Uterus (tissue), 4 donors: ENCODE results near the gene TMEM52B. TPM values are rescaled to one million over a fixed set of nuclear protein-coding genes. Genes with fewer than 3 reads are reported as not detected.

Source experiments
- DNase-seq, 2 donors: peaks; one replicate each; pipeline ENCODE4 v3.0.0-alpha.2; 2019 to 2020
- H3K27ac ChIP-seq, 2 donors: fragments of 200-600 bp; sonication (generic); 1 replicate in 1 of 2; 2 replicates in 1 of 2; pipeline ENCODE4 v1.5.1; 2016 to 2018
- H3K27me3 ChIP-seq, 2 donors: fragments of 200-600 bp; sonication (generic); one replicate each; pipeline ENCODE4 v1.5.1; 2018 to 2019; ENCODE audit warnings: control low read depth in 1 of 2
- H3K36me3 ChIP-seq, 2 donors: fragments of 200-600 bp; sonication (generic); one replicate each; pipeline ENCODE4 v1.5.1; 2019; ENCODE audit warnings: control low read depth in 1 of 2
- H3K4me1 ChIP-seq, 2 donors: fragments of 200-600 bp; sonication (generic); one replicate each; pipeline ENCODE4 v1.5.1; 2018 to 2019; ENCODE audit warnings: control low read depth in 1 of 2
- H3K4me3 ChIP-seq, 2 donors: fragments of 200-600 bp; sonication (generic); 1 replicate in 1 of 2; 2 replicates in 1 of 2; pipeline ENCODE4 v1.5.1; 2018 to 2019; ENCODE audit warnings: mild to moderate bottlenecking in 1 of 2
- H3K9me3 ChIP-seq, 2 donors: fragments of 200-600 bp; sonication (generic); one replicate each; pipeline ENCODE4 v1.5.1; 2019; ENCODE audit warnings: control low read depth in 1 of 2
- CTCF ChIP-seq, 4 experiments: fragments of 200-600 bp in 2 of 4; fragments of 450-650 bp in 2 of 4; sonication (generic) in 2 of 4; IDR thresholded peaks; one replicate each; pipeline ENCODE4 v1.5.1; 2016 to 2019; ENCODE audit warnings: antibody characterized with exemption in 4 of 4, mild to moderate bottlenecking in 2 of 4, moderate library complexity in 1 of 4
- POLR2A ChIP-seq, 2 donors: fragments of 450-650 bp; IDR thresholded peaks; one replicate each; pipeline ENCODE4 v1.6.1; 2016; ENCODE audit warnings: antibody characterized with exemption in 2 of 2, mild to moderate bottlenecking in 1 of 2, moderate library complexity in 1 of 2
- intact Hi-C: fragments of 100-400 bp; cut with DNase I; formaldehyde crosslinking; loops from one replicate; pipeline ENCODE4 v1.15.1; 2023; ENCODE audit warnings: low total_unique reads
- total RNA-seq, 4 donors: library from RNA; depleted of rRNA in 3 of 4; stranded (reverse); fragments of >200 nt in 3 of 4; gene quantifications; one replicate each; pipeline versions ENCODE4 v1.1.0 to v1.2.4, GENCODE V29; 2014 to 2023
- donor health status: DM: yes; HTN: yes; CAD: no.

Gene TMEM52B
- total RNA-seq, 4 donors from 2014 or later = not detected

DNA sequence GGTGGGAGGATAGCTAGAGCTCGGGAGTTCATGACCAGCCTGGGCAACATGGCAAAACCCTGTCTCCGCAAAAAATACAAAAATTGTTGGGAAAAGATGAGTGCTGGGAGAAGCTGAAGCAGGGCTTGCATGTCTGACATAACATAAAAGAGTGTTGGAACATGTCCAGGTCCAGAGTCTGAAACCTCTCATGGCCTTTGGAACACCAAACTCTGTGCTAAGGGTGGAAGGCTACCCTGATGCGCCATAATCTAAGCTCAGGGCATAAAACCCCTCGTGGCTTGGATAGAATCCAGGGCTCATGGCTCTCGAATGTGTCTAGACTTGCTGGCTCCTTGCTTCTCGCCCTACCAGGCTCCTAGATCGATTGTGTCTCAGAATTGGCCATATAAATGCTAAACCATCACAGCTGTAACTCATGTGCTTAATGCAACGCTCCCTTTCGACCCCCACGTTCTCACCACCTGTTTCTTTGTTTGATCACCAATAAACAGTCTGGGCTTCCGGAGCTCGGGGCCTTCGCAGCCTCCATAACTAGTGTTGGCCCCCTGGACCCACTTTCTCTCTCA, 42.1 kb upstream of the TMEM52B start:
- H3K4me1 ChIP-seq = no peaks in the 10 kb centered on the region
- no peak for TF ChIP-seq POLR2A (IDR thresholded peaks at IDR 0.05)
- TF ChIP-seq CTCF (IDR thresholded peaks at IDR 0.05) = no peak
- H3K36me3 ChIP-seq = no peaks in the 10 kb centered on the region
- no peaks in the 10 kb centered on the region for H3K9me3 ChIP-seq
- DNase-seq = no peak
- intact Hi-C loops = no loop called here
- no peaks in the 10 kb centered on the region for H3K27me3 ChIP-seq
- no peak overlapping the region for H3K4me3 ChIP-seq
- no peak overlapping the region for H3K27ac ChIP-seq

- DNase-seq = no peak
- no peaks in the 10 kb centered on the region for H3K4me1 ChIP-seq
- no peak overlapping the region for H3K4me3 ChIP-seq
- H3K27me3 ChIP-seq = no peaks in the 10 kb centered on the region
- no peak overlapping the region for H3K27ac ChIP-seq
- no peaks in the 10 kb centered on the region for H3K36me3 ChIP-seq
- H3K9me3 ChIP-seq = no peaks in the 10 kb centered on the region
- TF ChIP-seq CTCF (IDR thresholded peaks at IDR 0.05) = peak in 3 of 4 experiments; percentile 25 to 68 (median 43)
- TF ChIP-seq POLR2A (IDR thresholded peaks at IDR 0.05) = no peak
- intact Hi-C loops = no loop called here
These were observed 38.8 kb upstream of the TMEM52B start for GRCh38 chr12:10140001-10140400.

- no peak for TF ChIP-seq CTCF (IDR thresholded peaks at IDR 0.05)
- TF ChIP-seq POLR2A (IDR thresholded peaks at IDR 0.05) = no peak
- H3K4me1 ChIP-seq = no peaks in the 10 kb centered on the region
- no peak for DNase-seq
- H3K4me3 ChIP-seq = no peak overlapping the region
- H3K9me3 ChIP-seq = no peaks in the 10 kb centered on the region
- H3K27ac ChIP-seq = no peak overlapping the region
- intact Hi-C loops = no loop called here
- H3K36me3 ChIP-seq = no peaks in the 10 kb centered on the region
- no peaks in the 10 kb centered on the region for H3K27me3 ChIP-seq
These were observed 35.7 kb upstream of the TMEM52B start for GRCh38 chr12:10142976-10143589.

DNA sequence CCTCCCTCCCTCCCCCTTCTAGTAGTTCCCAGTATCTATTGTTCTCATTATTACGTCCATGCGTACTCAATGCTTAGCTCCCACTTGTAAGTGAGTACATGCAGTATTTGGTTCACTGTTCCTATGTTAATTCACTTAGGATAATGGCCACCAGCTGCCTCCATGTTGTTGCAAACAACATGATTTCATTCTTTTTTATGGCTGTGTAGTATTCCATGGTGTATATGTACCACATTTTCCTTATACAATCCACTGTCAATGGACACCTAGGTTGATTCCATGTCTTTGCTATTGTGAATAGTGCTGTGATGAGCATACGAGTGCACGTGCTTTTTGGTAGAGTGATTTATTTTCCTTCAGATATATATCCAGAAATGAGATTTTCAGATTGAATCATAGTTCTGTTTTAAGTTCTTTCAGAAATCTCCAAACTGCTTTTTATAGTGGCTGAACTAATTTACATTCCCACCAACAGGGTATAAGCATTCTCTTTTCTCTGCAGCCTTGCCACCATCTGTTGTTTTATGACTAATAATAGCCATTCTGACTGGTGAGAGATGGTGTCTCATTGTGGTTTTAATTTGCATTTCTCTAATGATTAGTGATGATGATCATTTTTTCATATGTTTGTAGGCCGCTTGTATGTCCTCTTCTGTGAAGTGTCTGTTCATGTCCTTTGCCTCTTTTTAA, 31.0 kb upstream of the TMEM52B start:
- no peaks in the 10 kb centered on the region for H3K9me3 ChIP-seq
- no peaks in the 10 kb centered on the region for H3K36me3 ChIP-seq
- H3K4me3 ChIP-seq = no peak overlapping the region
- no peak for DNase-seq
- no peaks in the 10 kb centered on the region for H3K27me3 ChIP-seq
- H3K4me1 ChIP-seq = no peaks in the 10 kb centered on the region
- intact Hi-C loops = no loop called here
- TF ChIP-seq CTCF (IDR thresholded peaks at IDR 0.05) (no peak), POLR2A (IDR thresholded peaks at IDR 0.05) (no peak)
- no peak overlapping the region for H3K27ac ChIP-seq

DNA sequence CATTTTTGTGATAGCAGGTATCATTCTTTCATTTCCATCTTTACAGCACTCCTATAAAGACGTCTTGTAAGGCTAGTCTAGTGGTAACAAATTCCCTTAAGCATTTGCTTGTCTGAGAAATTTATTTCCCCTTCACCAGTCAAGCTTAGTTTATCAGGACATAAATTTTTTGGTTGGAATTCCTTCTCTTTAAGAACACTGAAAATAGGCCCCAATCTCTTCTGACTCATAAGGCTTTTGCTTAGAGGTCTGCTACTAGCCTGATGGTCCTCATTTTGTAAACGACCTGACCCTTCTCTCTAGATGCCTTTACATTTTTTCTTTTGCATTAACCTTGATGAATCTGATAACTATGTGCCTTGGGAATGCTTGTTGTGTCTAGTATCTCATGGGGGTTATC, 27.2 kb upstream of the TMEM52B start:
- H3K9me3 ChIP-seq = no peaks in the 10 kb centered on the region
- intact Hi-C loops = no loop called here
- no peaks in the 10 kb centered on the region for H3K4me1 ChIP-seq
- no peak overlapping the region for H3K27ac ChIP-seq
- no peaks in the 10 kb centered on the region for H3K36me3 ChIP-seq
- DNase-seq = no peak
- H3K4me3 ChIP-seq = no peak overlapping the region
- no peak for TF ChIP-seq CTCF (IDR thresholded peaks at IDR 0.05)
- TF ChIP-seq POLR2A (IDR thresholded peaks at IDR 0.05) = no peak
- H3K27me3 ChIP-seq = no peaks in the 10 kb centered on the region
